Mononuclear cell (primary cell): ENCODE measurements around the gene MUC3A. TPM values are rescaled to one million over a fixed set of nuclear protein-coding genes. Genes with fewer than 3 reads are reported as not detected.
A peak's percentile ranks its signal among the peaks of the same experiment; 100 is the strongest.

Experiments
- H3K27me3 ChIP-seq: 2 replicates; pipeline ENCODE4 v1.6.0; 2011; ENCODE audit warnings: low read length, control low read depth; ENCODE audit not compliant: insufficient read depth
- H3K4me1 ChIP-seq: 2 replicates; pipeline ENCODE4 v1.5.1; 2011; ENCODE audit warnings: mild to moderate bottlenecking, low read length, control low read depth; ENCODE audit not compliant: insufficient read depth
- H3K4me3 ChIP-seq: 2 replicates; pipeline ENCODE4 v1.5.1; 2011; ENCODE audit warnings: mild to moderate bottlenecking, low read length, moderate library complexity
- H3K9me3 ChIP-seq: 2 replicates; pipeline ENCODE4 v1.5.1; 2011; ENCODE audit warnings: low read depth, mild to moderate bottlenecking, control low read depth, low read length
- total RNA-seq: library from RNA; depleted of rRNA; stranded (reverse); fragments of >200 nt; gene quantifications from one replicate; pipeline ENCODE4 v1.2.3, GENCODE V29; 2012

Gene MUC3A
- total RNA-seq, 1 donor, result not detected

GRCh38 chr7:101017064-101017777, 67.9 kb downstream of the MUC3A start:
- peak overlapping the region; percentile 45 for H3K4me3 ChIP-seq
- no peaks in the 10 kb centered on the region for H3K9me3 ChIP-seq
- peaks cover 11% of the 10 kb centered on the region for H3K4me1 ChIP-seq
- no peaks in the 10 kb centered on the region for H3K27me3 ChIP-seq

Other genes with a start within 250 kb of the MUC3A start
- 10.4 TPM for gene POP7, start 243.4 kb upstream of the MUC3A start, total RNA-seq
- gene EPO, start 229.1 kb upstream of the MUC3A start, total RNA-seq, result not detected
- not detected for gene ZAN, start 215.9 kb upstream of the MUC3A start, total RNA-seq
- gene EPHB4, start 122.0 kb upstream of the MUC3A start, total RNA-seq, result 4.1 TPM
- gene SLC12A9, start 96.8 kb upstream of the MUC3A start, total RNA-seq, result 22.6 TPM
- gene TRIP6, start 82.1 kb upstream of the MUC3A start, total RNA-seq, result 2.2 TPM
- gene SRRT, start 74.4 kb upstream of the MUC3A start, total RNA-seq, result 51.4 TPM
- 1.5 TPM for gene UFSP1, start 59.8 kb upstream of the MUC3A start, total RNA-seq
- gene ACHE, start 53.6 kb upstream of the MUC3A start, total RNA-seq, result 0.21 TPM
- 0.10 TPM for gene MUC12, start 20.0 kb downstream of the MUC3A start, total RNA-seq
- gene MUC17, start 70.5 kb downstream of the MUC3A start, total RNA-seq, result under 0.01 TPM
- gene TRIM56, start 135.9 kb downstream of the MUC3A start, total RNA-seq, result 10.4 TPM
- 2.3 TPM for gene SERPINE1, start 177.6 kb downstream of the MUC3A start, total RNA-seq
- gene AP1S1, start 204.9 kb downstream of the MUC3A start, total RNA-seq, result 5.0 TPM
- gene VGF, start 216.0 kb downstream of the MUC3A start, total RNA-seq, result not detected
- not detected for gene NAT16, start 230.8 kb downstream of the MUC3A start, total RNA-seq